Measurements from ENCODE around the gene NFIB.

Gene NFIB

GRCh38 chr9:14139287-14139686 lies 174.7 kb downstream of the NFIB start:
- no peak for DNase-seq

GRCh38 chr9:14136646-14137370 lies 177.1 kb downstream of the NFIB start:
- no peak for DNase-seq

- no peak for DNase-seq
These were observed 177.8 kb downstream of the NFIB start for GRCh38 chr9:14136047-14136635.

GRCh38 chr9:14135421-14135820 lies 178.5 kb downstream of the NFIB start:
- DNase-seq, result no peak

GRCh38 chr9:14133394-14133793 lies 180.5 kb downstream of the NFIB start:
- DNase-seq, result no peak

- DNase-seq, result no peak
These were observed 181.2 kb downstream of the NFIB start for GRCh38 chr9:14132775-14133174.

GRCh38 chr9:14131356-14132088 lies 182.4 kb downstream of the NFIB start:
- no peak for DNase-seq

- DNase-seq, result no peak
These were observed 186.3 kb downstream of the NFIB start for GRCh38 chr9:14127656-14128055.

- no peak for DNase-seq
These were observed 194.0 kb downstream of the NFIB start for GRCh38 chr9:14119694-14120514.

- DNase-seq, result no peak
These were observed 201.7 kb downstream of the NFIB start for GRCh38 chr9:14112226-14112625.

GRCh38 chr9:14111696-14112095 lies 202.2 kb downstream of the NFIB start:
- DNase-seq, result no peak

- DNase-seq, result no peak
These were observed 206.0 kb downstream of the NFIB start for GRCh38 chr9:14107977-14108376.

- no peak for DNase-seq
These were observed 206.4 kb downstream of the NFIB start for GRCh38 chr9:14107495-14107894.

GRCh38 chr9:14106699-14107098 lies 207.2 kb downstream of the NFIB start:
- DNase-seq, result no peak

- no peak for DNase-seq
These were observed 209.4 kb downstream of the NFIB start for GRCh38 chr9:14104496-14104895.

GRCh38 chr9:14103115-14103514 lies 210.8 kb downstream of the NFIB start:
- DNase-seq, result no peak

GRCh38 chr9:14099737-14100136 lies 214.2 kb downstream of the NFIB start:
- no peak for DNase-seq

- DNase-seq, result no peak
These were observed 215.3 kb downstream of the NFIB start for GRCh38 chr9:14098486-14099180.

- no peak for DNase-seq
These were observed 216.1 kb downstream of the NFIB start for GRCh38 chr9:14097666-14098415.

- no peak for DNase-seq
These were observed 216.7 kb downstream of the NFIB start for GRCh38 chr9:14097215-14097614.

GRCh38 chr9:14096258-14096922 lies 217.6 kb downstream of the NFIB start:
- no peak for DNase-seq
